Motor neuron (in vitro differentiated cells): ENCODE data around the gene TMED8. TPM values are rescaled to one million over a fixed set of nuclear protein-coding genes. Genes with fewer than 3 reads are reported as not detected.

Experiments
- ATAC-seq, 8 experiments: fragments of 200-7000 bp; cut with Tn5 transposase; replicated peaks in 6 of 8; 2 replicates each; pipeline ENCODE4 v1.8.0; 2021; ENCODE audit warnings: mild to moderate bottlenecking in 8 of 8, moderate library complexity in 8 of 8
- H3K27ac ChIP-seq, 2 donors: fragments of 250-450 bp; sonication (Bioruptor Pico); 2 replicates each; pipeline ENCODE4 v1.9.0; 2021; ENCODE audit warnings: antibody characterized with exemption in 2 of 2, mild to moderate bottlenecking in 2 of 2, moderate library complexity in 1 of 2
- H3K4me1 ChIP-seq, 2 donors: fragments of 250-450 bp; sonication (Bioruptor Pico); replicated peaks in 1 of 2; 2 replicates each; pipeline ENCODE4 v1.6.1; 2021; ENCODE audit warnings: antibody characterized with exemption in 2 of 2, mild to moderate bottlenecking in 2 of 2, moderate library complexity in 1 of 2
- H3K4me3 ChIP-seq, 5 donors: fragments of 250-450 bp; sonication (Bioruptor Pico); 2 replicates each; pipeline ENCODE4 v1.9.0; 2021; ENCODE audit warnings: antibody characterized with exemption in 5 of 5, mild to moderate bottlenecking in 5 of 5, moderate library complexity in 4 of 5
- WGBS, 10 experiments: fragments of 450-650 bp; shearing (Covaris generic); methylation state at CpG; one replicate each; pipeline ENCODE4 v1.0.0; 2022; 5-methylcytosine and 5-hydroxymethylcytosine counted together
- in situ Hi-C, 9 experiments: fragments of 400-800 bp; cut with MboI; loops; one replicate each; pipeline ENCODE4 v1.15.0; 2021; ENCODE audit warnings: low sequenced_read_pairs in 9 of 9, low pct_unique_long_range_greater_than_20kb in 2 of 9; ENCODE audit not compliant: unreplicated experiment in 9 of 9
- total RNA-seq, 8 experiments: library from RNA; unstranded; fragments of 300-600 nt; gene quantifications; 2 replicates each; pipeline versions ENCODE4 v1.2.3 to v1.2.4, GENCODE V29; 2022

The TMED8 gene
- total RNA-seq, 8 experiments from 2014 or later = 14.8 to 24.0 (median 21.8) TPM

DNA sequence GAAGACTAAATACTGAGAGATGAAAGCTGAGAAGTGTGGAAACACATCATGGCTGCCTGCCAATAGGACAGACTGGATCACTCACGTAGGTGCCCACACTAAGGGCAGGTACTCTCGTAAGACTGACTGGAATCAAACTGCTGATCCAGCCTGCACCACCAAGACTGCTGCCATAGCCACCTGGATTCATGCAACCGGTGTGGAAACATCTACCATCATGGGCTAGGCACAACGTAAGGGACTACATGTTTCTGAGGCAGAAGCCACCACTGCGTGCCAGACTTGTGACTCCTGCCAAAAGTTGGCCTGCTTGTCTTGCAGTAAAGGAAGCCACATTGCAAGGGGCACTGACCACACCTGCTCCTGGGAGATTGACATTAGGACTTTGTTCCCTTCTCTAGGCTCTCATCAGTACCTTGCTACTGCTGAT lies 60.0 kb downstream of the TMED8 start:
- Histone ChIP-seq H3K4me3 (no peak overlapping the region), H3K4me1 (peaks cover 6 to 16% of the 10 kb centered on the region in 2 donors), H3K27ac (no peak overlapping the region)
- ATAC-seq = no peak
- in situ Hi-C loops = loop anchor here in 3 of 9 experiments (25.0 kb wide), 3 partner anchors 180 to 455 kb away; partner anchors contain the start of gene ZDHHC22 (in 2 of the 3)
- 83 to 100% (median 93%) methylated on average over 1 to 5 of the region's 5 CpGs; no CpG with 5 or more reads in 6 of the 10 experiments for WGBS, 10 experiments

DNA sequence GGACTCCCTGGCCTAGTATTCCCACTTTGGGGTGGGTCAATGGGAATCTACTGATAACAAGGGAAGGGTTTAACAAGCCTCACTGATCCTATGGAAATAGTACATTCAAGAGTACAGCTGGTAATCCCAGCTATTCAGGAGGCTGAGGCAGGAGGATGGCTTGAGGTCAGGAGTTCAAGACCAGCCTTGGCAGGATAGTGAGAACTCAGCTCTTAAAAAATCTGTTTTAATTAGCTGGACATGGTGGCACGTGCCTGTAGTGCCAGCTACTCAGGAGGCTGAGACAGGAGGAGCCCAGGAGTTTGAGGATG lies 60.7 kb downstream of the TMED8 start:
- WGBS, 10 experiments = 0 to 60% (median 17%) methylated on average over 1 of the region's 1 CpG; no CpG with 5 or more reads in 7 of the 10 experiments
- ATAC-seq = no peak
- no peak overlapping the region for H3K27ac ChIP-seq
- in situ Hi-C loops = loop anchor here in 3 of 9 experiments (25.0 kb wide), 3 partner anchors 179 to 454 kb away; partner anchors contain the start of gene ZDHHC22 (in 2 of the 3)
- H3K4me1 ChIP-seq = peaks cover 5 to 15% of the 10 kb centered on the region in 2 donors
- no peak overlapping the region for H3K4me3 ChIP-seq

DNA sequence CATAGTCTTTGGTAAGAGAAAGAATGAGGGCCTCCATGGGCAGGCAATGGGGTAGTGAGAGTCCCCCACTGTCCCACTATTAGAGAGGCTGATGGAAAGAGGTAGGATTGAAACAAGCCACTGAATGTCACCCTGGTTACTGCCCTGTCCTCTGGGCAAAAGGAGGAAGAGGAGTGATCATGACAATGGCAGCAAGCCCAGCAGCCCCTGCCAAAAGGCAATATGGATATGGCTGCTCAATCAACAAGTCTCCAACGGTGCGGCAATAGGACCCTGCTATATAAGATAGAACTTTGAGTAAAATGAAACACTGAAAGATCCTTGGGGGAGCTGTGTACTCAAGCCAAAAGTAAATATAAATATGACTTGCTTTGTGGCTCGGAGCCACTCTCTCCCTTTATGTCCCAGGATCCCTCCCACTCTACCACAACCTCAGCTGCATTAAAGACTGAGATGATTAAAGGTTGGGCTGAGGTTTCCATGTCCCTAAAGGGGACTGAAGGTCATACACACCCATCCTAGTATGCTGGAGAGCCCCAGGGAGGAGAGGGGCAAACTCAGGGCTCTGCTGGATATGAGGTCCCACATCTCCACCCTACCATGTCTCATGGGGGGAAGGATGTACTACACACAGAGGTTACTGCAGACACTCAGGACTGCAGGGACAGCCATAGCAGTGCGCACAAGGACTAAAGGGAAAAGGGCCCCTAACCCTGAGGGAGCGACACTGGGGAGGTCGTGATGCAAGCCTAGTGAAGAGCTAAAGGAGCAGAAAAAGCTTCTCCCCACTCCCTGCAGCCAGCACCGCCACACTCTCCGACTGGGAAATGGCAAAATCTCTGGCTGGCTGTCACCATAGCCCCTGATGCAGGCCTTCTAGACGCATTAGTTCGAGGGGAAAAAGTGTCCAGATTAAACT lies 62.1 kb downstream of the TMED8 start:
- H3K4me1 ChIP-seq = peaks cover 5 to 15% of the 10 kb centered on the region in 2 donors
- in situ Hi-C loops = loop anchor here in 3 of 9 experiments (25.0 kb wide), 3 partner anchors 177 to 452 kb away; partner anchors contain the start of gene ZDHHC22 (in 2 of the 3)
- peak in 4 of 8 experiments; percentile 1 to 26 (median 10) for ATAC-seq
- H3K4me3 ChIP-seq = no peak overlapping the region
- no peak overlapping the region for H3K27ac ChIP-seq
- 27 to 100% (median 81%) methylated on average over 1 to 10 of the region's 10 CpGs; no CpG with 5 or more reads in 2 of the 10 experiments for WGBS, 10 experiments

GRCh38 chr14:77314043-77314442 lies 62.9 kb downstream of the TMED8 start:
- 10 to 46% (median 13%) methylated on average over 2 of the region's 2 CpGs; no CpG with 5 or more reads in 5 of the 10 experiments for WGBS, 10 experiments
- in situ Hi-C loops = loop anchor here in 3 of 9 experiments (25.0 kb wide), 3 partner anchors 177 to 452 kb away; partner anchors contain the start of gene ZDHHC22 (in 2 of the 3)
- peak in 5 of 8 experiments; percentile 19 to 71 (median 32) for ATAC-seq
- H3K4me1 ChIP-seq = peaks cover 5 to 10% of the 10 kb centered on the region in 2 donors
- no peak overlapping the region for H3K4me3 ChIP-seq
- H3K27ac ChIP-seq = no peak overlapping the region

DNA sequence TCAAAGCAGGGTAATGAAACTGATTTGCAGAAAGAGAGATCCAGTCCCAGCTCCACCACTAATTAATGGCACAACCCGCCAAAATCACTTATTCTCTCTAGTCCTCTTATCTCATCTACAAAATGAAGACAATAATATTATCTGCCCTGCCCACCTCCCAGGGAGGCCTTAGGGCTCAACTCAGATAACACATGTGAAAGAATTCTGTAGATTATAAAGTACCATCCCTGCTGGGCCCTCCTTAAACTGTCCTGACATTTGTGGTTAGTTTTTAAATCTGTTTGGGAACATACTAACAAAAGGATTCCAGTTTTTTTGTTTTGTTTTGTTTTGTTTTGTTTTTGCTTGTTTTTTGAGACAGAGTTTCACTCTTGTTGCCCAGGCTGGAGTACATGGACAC lies 63.5 kb downstream of the TMED8 start:
- ATAC-seq = no peak
- no peak overlapping the region for H3K4me3 ChIP-seq
- peaks cover 5 to 10% of the 10 kb centered on the region in 2 donors for H3K4me1 ChIP-seq
- no peak overlapping the region for H3K27ac ChIP-seq
- in situ Hi-C loops = loop anchor here in 3 of 9 experiments (25.0 kb wide), 3 partner anchors 176 to 451 kb away; partner anchors contain the start of gene ZDHHC22 (in 2 of the 3)
- WGBS, 10 experiments = 80 to 100% (median 100%) methylated on average over 1 of the region's 1 CpG; no CpG with 5 or more reads in 6 of the 10 experiments

GRCh38 chr14:77311217-77311616 lies 65.7 kb downstream of the TMED8 start:
- no peak overlapping the region for H3K27ac ChIP-seq
- peak in 3 of 8 experiments; percentile 65 to 73 (median 70) for ATAC-seq
- in situ Hi-C loops = loop anchor here in 3 of 9 experiments (25.0 kb wide), 3 partner anchors 174 to 449 kb away; partner anchors contain the start of gene ZDHHC22 (in 2 of the 3)
- H3K4me3 ChIP-seq = no peak overlapping the region
- WGBS, 10 experiments = 0 to 100% (median 96%) methylated on average over 1 to 2 of the region's 2 CpGs; no CpG with 5 or more reads in 3 of the 10 experiments
- H3K4me1 ChIP-seq = peaks cover 15 to 23% of the 10 kb centered on the region in 2 donors

DNA sequence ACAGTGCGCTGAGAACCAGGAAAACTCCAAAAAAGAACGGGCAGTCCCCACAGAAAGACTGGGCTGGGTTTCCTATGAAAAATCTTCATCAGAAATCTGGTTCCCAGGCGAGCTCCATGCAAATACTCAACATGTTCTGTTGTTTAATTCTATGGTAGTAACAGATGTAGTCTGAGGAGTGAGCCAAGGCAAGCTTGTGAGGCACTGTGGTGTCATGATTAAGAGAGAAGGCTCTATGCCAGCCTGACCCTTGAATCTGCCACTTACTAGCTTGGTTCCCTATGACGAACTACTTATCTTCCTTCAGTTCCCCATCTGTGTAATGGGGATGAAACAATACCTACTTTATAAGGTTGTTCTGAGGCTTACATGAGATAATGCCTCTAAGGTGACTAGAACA lies 66.9 kb downstream of the TMED8 start:
- H3K27ac ChIP-seq = no peak overlapping the region
- H3K4me1 ChIP-seq = peaks cover 10 to 20% of the 10 kb centered on the region in 2 donors
- peak in 1 of 8 experiments; percentile 5 for ATAC-seq
- H3K4me3 ChIP-seq = no peak overlapping the region
- WGBS, 10 experiments = 0 to 100% (median 83%) methylated on average over 1 to 4 of the region's 4 CpGs; no CpG with 5 or more reads in 2 of the 10 experiments
- in situ Hi-C loops = loop anchor here in 3 of 9 experiments (25.0 kb wide), 3 partner anchors 173 to 448 kb away; partner anchors contain the start of gene ZDHHC22 (in 2 of the 3)

DNA sequence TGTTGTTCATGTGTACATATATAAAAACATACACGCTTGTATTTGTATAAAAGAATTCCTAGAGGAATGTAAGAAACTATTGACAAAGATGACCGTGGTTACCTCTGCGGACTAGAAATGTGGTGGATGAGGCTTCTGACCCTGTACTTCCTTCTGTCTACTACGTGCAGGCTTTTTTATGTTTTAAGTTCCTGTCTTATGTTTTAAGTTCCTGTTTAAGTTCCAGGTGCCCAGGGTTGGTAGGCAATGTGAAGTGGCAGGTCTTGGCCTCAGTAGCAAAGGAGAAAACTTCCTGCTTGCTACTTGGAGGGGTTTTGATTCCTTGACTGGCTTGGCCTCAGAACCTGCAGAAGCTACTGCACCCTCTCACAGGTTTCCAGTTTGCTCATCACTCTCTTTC lies 67.8 kb downstream of the TMED8 start:
- H3K27ac ChIP-seq = no peak overlapping the region
- WGBS, 10 experiments = 77 to 100% (median 95%) methylated on average over 2 to 4 of the region's 4 CpGs
- no peak for ATAC-seq
- no peak overlapping the region for H3K4me3 ChIP-seq
- peaks cover 10 to 18% of the 10 kb centered on the region in 2 donors for H3K4me1 ChIP-seq
- in situ Hi-C loops = loop anchor here in 3 of 9 experiments (25.0 kb wide), 3 partner anchors 172 to 447 kb away; partner anchors contain the start of gene ZDHHC22 (in 2 of the 3)

- peak overlapping the region; percentile 52 to 80 for H3K27ac ChIP-seq
- peak in 2 of 8 experiments; percentile 3 to 33 for ATAC-seq
- peaks cover 10 to 22% of the 10 kb centered on the region in 2 donors for H3K4me1 ChIP-seq
- H3K4me3 ChIP-seq = no peak overlapping the region
- in situ Hi-C loops = loop anchor here in 3 of 9 experiments (25.0 kb wide), 3 partner anchors 170 to 445 kb away; partner anchors contain the start of gene ZDHHC22 (in 2 of the 3)
- 0 to 60% (median 35%) methylated on average over 1 to 3 of the region's 3 CpGs; no CpG with 5 or more reads in 4 of the 10 experiments for WGBS, 10 experiments
These were observed 69.9 kb downstream of the TMED8 start for GRCh38 chr14:77306851-77307496.

DNA sequence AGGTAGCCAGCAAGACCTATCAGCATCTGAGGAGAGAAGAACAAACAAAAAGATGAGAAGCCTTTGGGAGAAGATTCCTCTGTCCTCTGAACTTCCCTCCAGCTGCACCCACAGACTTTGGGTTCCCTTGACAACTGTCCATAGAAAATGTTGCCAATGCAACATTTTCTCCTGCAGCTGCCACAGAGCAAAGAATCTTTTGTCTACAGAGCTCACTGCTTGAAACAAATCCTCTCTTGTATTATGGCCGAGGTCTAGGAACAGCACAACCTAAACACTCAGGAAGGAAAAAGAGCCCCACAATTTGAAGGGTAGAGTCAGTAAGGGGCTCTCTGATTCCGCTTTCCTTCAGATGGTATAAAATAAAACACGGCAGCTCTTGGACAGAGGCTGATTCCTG lies 70.5 kb downstream of the TMED8 start:
- 0 to 83% (median 53%) methylated on average over 1 to 3 of the region's 3 CpGs; no CpG with 5 or more reads in 1 of the 10 experiments for WGBS, 10 experiments
- no peak overlapping the region for H3K4me3 ChIP-seq
- in situ Hi-C loops = loop anchor here in 3 of 9 experiments (25.0 kb wide), 3 partner anchors 169 to 444 kb away; partner anchors contain the start of gene ZDHHC22 (in 2 of the 3)
- ATAC-seq = peak in 4 of 8 experiments; percentile 7 to 46 (median 22)
- H3K4me1 ChIP-seq = peaks cover 10 to 22% of the 10 kb centered on the region in 2 donors
- peak overlapping the region; percentile 52 to 80 for H3K27ac ChIP-seq

DNA sequence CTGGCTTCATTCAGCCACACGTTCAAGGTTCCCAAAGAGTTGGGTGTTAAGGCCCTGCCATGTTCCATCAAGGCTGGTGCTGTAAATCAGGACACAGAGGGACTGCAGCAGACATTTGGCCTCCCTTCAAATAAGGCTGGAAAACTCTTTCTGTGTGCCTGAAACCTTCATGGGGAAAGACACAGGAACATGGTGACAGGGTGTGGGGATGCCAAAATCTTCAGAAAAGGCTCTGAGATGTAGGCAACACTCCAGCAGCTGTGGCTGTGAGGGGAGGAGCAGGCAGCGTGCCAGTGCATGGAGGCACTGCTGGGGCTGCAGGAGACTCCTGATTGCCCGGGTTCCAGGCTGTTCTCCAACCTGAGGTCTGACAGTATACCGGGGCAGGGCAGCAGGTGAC lies 71.2 kb downstream of the TMED8 start:
- Histone ChIP-seq H3K27ac (no peak overlapping the region), H3K4me3 (no peak overlapping the region), H3K4me1 (peaks cover 10 to 25% of the 10 kb centered on the region in 2 donors)
- WGBS, 10 experiments = 47 to 100% (median 100%) methylated on average over 2 to 4 of the region's 4 CpGs; no CpG with 5 or more reads in 5 of the 10 experiments
- in situ Hi-C loops = loop anchor here in 3 of 9 experiments (25.0 kb wide), 3 partner anchors 168 to 443 kb away; partner anchors contain the start of gene ZDHHC22 (in 2 of the 3)
- ATAC-seq = no peak
